ENCODE results near the gene SP140.
A peak's percentile ranks its signal among the peaks of the same experiment; 100 is the strongest.

The SP140 gene

GRCh38 chr2:230324503-230324902 lies 99.0 kb downstream of the SP140 start:
- DNase-seq (ENCODE audit: extremely low read depth, insufficient read length), result no peak
- TF ChIP-seq CTCF (IDR thresholded peaks at IDR 0.05; ENCODE audit: insufficient read depth, low read length, poor library complexity, severe bottlenecking), result no peak
- H3K4me3 ChIP-seq (replicated peaks; ENCODE audit: low read depth, low read length), result no peak overlapping the region
- no peaks in the 10 kb centered on the region for H3K36me3 ChIP-seq (ENCODE audit: control insufficient read depth, insufficient read depth, low read length)
- H3K27me3 ChIP-seq (replicated peaks; ENCODE audit: control insufficient read depth, insufficient read depth, low read length), result no peaks in the 10 kb centered on the region

GRCh38 chr2:230325316-230326243 lies 100.0 kb downstream of the SP140 start:
- TF ChIP-seq CTCF (IDR thresholded peaks at IDR 0.05; ENCODE audit: insufficient read depth, low read length, poor library complexity, severe bottlenecking), result no peak
- Histone ChIP-seq H3K36me3 (ENCODE audit: control insufficient read depth, insufficient read depth, low read length) (no peaks in the 10 kb centered on the region), H3K4me3 (replicated peaks; ENCODE audit: low read depth, low read length) (no peak overlapping the region), H3K27me3 (replicated peaks; ENCODE audit: control insufficient read depth, insufficient read depth, low read length) (no peaks in the 10 kb centered on the region)
- DNase-seq (ENCODE audit: extremely low read depth, insufficient read length), result no peak

GRCh38 chr2:230326453-230327417 lies 101.2 kb downstream of the SP140 start, which contains the start of gene SP140L:
Gene SP140L, plus strand, starts transcription at chr2:230327193. Its CDS starts 77 bp downstream, at chr2:230327270.
- peak; percentile 77 for DNase-seq (ENCODE audit: extremely low read depth, insufficient read length)
- Histone ChIP-seq H3K36me3 (ENCODE audit: control insufficient read depth, insufficient read depth, low read length) (no peaks in the 10 kb centered on the region), H3K27me3 (replicated peaks; ENCODE audit: control insufficient read depth, insufficient read depth, low read length) (no peaks in the 10 kb centered on the region), H3K4me3 (replicated peaks; ENCODE audit: low read depth, low read length) (peak within 1 kb of the TSS; percentile 69)
- no peak for TF ChIP-seq CTCF (IDR thresholded peaks at IDR 0.05; ENCODE audit: insufficient read depth, low read length, poor library complexity, severe bottlenecking)

- Histone ChIP-seq H3K27me3 (replicated peaks; ENCODE audit: control insufficient read depth, insufficient read depth, low read length) (no peaks in the 10 kb centered on the region), H3K36me3 (ENCODE audit: control insufficient read depth, insufficient read depth, low read length) (no peaks in the 10 kb centered on the region), H3K4me3 (replicated peaks; ENCODE audit: low read depth, low read length) (peak overlapping the region; percentile 69)
- no peak for TF ChIP-seq CTCF (IDR thresholded peaks at IDR 0.05; ENCODE audit: insufficient read depth, low read length, poor library complexity, severe bottlenecking)
- DNase-seq (ENCODE audit: extremely low read depth, insufficient read length), result no peak
These were observed 102.0 kb downstream of the SP140 start for GRCh38 chr2:230327418-230328154.

GRCh38 chr2:230328155-230328458 lies 102.6 kb downstream of the SP140 start:
- Histone ChIP-seq H3K27me3 (replicated peaks; ENCODE audit: control insufficient read depth, insufficient read depth, low read length) (no peaks in the 10 kb centered on the region), H3K4me3 (replicated peaks; ENCODE audit: low read depth, low read length) (peak overlapping the region; percentile 69), H3K36me3 (ENCODE audit: control insufficient read depth, insufficient read depth, low read length) (no peaks in the 10 kb centered on the region)
- TF ChIP-seq CTCF (IDR thresholded peaks at IDR 0.05; ENCODE audit: insufficient read depth, low read length, poor library complexity, severe bottlenecking), result no peak
- DNase-seq (ENCODE audit: extremely low read depth, insufficient read length), result no peak

Measured in GM06990 (cell line).